SKM-1 treated with dmso at 0.1 percent for 144 hours (cell line): Measurements from ENCODE around the gene ZNF610.

Experiments
- DNase-seq: peaks from one replicate; lab custom pipeline; 2025; ENCODE audit not compliant: unreplicated experiment; lab: John Stamatoyannopoulos, UW

Gene ZNF610

DNA sequence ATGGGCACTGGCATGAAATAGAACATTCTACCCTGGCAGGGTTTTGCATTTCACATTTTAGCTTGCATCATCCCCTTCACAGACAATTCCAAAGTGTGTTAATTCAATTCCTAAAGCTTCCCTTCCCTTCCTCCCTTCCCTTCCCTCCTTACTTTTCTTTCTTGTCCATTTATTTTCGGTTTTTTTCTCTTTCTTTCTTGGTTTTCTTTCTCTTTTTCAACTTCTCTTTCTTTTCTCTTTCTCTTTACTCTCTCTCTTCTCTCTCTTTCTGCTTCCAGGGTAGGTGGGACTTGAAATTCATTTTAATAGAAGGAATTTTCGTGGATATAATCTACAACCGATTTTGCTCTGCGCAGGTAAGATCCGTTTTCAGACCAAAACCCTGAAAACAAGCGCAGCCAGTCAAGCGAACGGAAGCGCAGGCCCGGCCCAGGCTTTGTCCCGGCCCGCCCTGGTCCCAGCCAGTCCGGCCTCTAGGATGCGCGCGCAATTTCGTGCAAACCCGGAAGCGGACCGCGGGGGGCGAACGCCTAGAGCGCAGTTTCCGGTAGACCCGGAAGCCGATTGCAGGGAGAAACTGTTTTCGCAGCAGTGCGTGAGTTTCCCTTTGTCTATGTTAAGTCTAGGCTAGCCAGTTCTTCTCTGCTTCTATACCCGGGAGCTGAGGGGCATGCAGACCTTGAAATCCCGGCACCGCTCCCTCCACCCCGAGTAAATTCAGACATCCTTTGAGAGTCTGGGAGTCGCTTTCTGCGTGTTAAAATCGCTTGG lies 61.5 kb downstream of the ZNF610 start, which contains the start of gene ZNF528:
ZNF528 (plus strand) TSS at position 540 of the 771 bp plus-strand sequence. CDS start 4,165 bp downstream, outside the sequence.
- no peak for DNase-seq

DNA sequence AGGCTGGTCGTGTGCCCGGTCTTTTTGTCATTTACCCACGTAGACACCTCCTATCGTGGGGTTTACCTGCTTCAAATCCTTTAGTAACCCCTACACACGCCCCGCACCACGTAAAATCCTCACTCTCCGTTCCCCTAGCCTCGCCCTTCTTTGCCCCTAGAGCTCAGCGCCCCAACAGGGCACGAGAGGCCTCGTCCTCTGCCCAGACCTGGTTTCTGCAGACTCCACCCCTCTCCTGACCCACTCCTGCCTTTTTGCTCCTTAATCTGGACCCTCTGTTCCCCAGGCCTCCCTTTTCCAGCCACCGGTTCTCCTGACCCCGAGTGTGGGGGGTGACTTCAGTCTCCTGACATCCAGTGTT lies 62.0 kb downstream of the ZNF610 start:
- DNase-seq = no peak

DNA sequence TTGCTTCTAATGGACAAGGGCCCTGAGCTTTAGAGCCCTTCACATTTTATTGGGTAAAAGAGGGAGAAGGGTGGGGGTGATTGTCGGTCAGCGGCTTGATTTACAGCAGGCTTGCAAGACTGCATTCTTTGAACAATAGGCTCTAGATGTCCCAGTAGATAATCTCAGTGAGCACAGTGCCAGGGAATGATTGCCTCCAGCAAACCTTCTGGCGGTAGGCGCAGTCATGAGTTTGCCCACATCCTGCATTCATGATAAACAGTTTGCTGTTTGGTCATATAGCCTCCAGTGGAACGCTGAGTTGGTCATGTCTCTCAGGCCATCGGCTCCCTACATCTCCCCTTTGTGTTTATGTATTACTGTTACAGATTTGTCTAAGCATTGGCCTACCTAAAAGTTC lies 74.2 kb downstream of the ZNF610 start:
- no peak for DNase-seq

DNA sequence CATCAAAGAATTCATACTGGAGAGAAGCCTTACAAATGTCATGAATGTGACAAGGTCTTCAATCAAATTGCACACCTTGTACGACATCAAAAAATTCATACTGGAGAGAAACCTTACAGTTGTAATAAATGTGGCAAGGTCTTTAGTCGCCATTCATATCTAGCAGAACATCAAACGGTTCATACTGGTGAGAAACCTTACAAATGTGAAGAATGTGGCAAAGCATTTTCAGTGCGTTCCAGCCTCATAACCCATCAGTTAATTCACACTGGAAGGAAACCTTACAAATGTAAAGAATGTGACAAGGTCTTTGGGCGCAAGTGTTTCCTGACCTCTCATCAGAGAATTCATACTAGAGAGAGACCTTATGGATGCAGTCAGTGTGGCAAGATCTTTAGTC lies 79.7 kb downstream of the ZNF610 start:
- no peak for DNase-seq
